ENCODE results near the gene SP100. TPM values are rescaled to one million over a fixed set of nuclear protein-coding genes. Genes with fewer than 3 reads are reported as not detected.

Gene SP100
- total RNA-seq, 4 donors from 2014 or later: 65.9 to 197 (median 123) TPM

GRCh38 chr2:230443541-230443940 lies 27.5 kb downstream of the SP100 start:
- H3K4me3 ChIP-seq: no peak overlapping the region
- TF ChIP-seq POLR2A (IDR thresholded peaks at IDR 0.05): no peak
- TF ChIP-seq, protein P1, sequence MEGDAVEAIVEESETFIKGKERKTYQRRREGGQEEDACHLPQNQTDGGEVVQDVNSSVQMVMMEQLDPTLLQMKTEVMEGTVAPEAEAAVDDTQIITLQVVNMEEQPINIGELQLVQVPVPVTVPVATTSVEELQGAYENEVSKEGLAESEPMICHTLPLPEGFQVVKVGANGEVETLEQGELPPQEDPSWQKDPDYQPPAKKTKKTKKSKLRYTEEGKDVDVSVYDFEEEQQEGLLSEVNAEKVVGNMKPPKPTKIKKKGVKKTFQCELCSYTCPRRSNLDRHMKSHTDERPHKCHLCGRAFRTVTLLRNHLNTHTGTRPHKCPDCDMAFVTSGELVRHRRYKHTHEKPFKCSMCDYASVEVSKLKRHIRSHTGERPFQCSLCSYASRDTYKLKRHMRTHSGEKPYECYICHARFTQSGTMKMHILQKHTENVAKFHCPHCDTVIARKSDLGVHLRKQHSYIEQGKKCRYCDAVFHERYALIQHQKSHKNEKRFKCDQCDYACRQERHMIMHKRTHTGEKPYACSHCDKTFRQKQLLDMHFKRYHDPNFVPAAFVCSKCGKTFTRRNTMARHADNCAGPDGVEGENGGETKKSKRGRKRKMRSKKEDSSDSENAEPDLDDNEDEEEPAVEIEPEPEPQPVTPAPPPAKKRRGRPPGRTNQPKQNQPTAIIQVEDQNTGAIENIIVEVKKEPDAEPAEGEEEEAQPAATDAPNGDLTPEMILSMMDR (IDR thresholded peaks at IDR 0.05): no peak
- intact Hi-C loops (cut with DNase I; ENCODE audit: low total_unique reads): no loop called here
- no peaks in the 10 kb centered on the region for H3K9me3 ChIP-seq
- peaks cover 0 to 3% of the 10 kb centered on the region in 2 donors for H3K4me1 ChIP-seq
- no peak overlapping the region for H3K27ac ChIP-seq
- DNase-seq: no peak
- H3K36me3 ChIP-seq: no peaks in the 10 kb centered on the region
- H3K27me3 ChIP-seq: no peaks in the 10 kb centered on the region

GRCh38 chr2:230444832-230445231 lies 28.8 kb downstream of the SP100 start:
- no peak for DNase-seq
- Histone ChIP-seq H3K27ac (no peak overlapping the region), H3K4me3 (no peak overlapping the region), H3K9me3 (no peaks in the 10 kb centered on the region), H3K36me3 (no peaks in the 10 kb centered on the region), H3K27me3 (no peaks in the 10 kb centered on the region), H3K4me1 (peaks cover 0 to 3% of the 10 kb centered on the region in 2 donors)
- intact Hi-C loops (cut with DNase I; ENCODE audit: low total_unique reads): no loop called here
- TF ChIP-seq POLR2A (IDR thresholded peaks at IDR 0.05): no peak
- TF ChIP-seq, protein P1 (IDR thresholded peaks at IDR 0.05): no peak

- Histone ChIP-seq H3K4me3 (no peak overlapping the region), H3K4me1 (peaks cover 0 to under 1% of the 10 kb centered on the region in 2 donors), H3K9me3 (no peaks in the 10 kb centered on the region), H3K27me3 (no peaks in the 10 kb centered on the region), H3K27ac (no peak overlapping the region), H3K36me3 (no peaks in the 10 kb centered on the region)
- no peak for TF ChIP-seq POLR2A (IDR thresholded peaks at IDR 0.05)
- TF ChIP-seq, protein P1 (IDR thresholded peaks at IDR 0.05): no peak
- DNase-seq: no peak
- intact Hi-C loops (cut with DNase I; ENCODE audit: low total_unique reads): no loop called here
Measured at GRCh38 chr2:230447036-230447435, 31.0 kb downstream of the SP100 start.

DNA sequence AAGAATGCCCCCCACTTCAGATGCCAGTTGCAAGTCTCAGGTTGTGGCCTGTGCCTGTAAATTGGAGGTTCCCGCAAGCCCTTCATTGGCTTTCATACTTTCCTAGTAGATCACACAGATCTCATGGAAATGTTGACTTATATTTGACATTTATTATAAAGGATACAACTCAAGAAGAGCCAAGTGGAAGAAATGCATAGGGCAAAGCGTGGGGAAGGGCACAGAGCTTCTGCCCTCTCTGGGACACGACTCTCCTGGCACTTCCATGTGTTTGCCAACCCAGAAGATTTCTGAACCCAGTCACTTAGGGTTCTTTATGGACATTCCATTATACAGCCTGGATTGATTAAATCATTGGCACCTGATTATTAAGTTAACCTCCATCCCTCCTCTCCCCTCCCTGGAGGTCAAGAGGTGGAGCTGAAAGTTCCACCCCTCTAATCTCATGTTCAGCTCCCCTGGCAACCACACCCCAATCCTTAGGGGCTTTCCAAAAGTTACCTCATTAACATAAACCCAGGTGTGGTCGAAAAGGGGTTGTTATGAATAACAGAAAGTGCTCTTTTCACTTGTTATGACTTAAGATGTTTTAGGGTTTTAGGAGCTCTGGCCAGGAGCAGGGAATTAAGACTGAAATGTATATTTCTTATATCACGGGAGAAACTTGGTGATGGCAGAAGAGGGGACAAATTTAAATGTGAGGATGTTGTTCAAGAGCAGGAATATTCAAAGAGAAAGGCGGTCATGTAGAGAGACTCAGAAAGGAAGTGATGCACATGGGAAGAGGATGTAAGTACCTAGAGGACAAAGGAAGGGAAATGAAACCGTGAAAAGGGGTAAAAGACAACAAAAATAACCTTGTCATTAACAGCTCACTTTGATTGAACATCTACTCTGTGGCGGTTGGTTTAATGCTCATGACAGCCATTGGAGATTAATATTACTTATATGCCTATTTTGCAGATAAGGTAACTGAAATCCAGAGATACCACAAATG lies 31.8 kb downstream of the SP100 start:
- no peak for DNase-seq
- H3K27ac ChIP-seq: no peak overlapping the region
- intact Hi-C loops (cut with DNase I; ENCODE audit: low total_unique reads): no loop called here
- H3K27me3 ChIP-seq: no peaks in the 10 kb centered on the region
- no peak overlapping the region for H3K4me3 ChIP-seq
- H3K4me1 ChIP-seq: no peaks in the 10 kb centered on the region
- no peaks in the 10 kb centered on the region for H3K36me3 ChIP-seq
- no peaks in the 10 kb centered on the region for H3K9me3 ChIP-seq
- no peak for TF ChIP-seq POLR2A (IDR thresholded peaks at IDR 0.05)
- TF ChIP-seq, protein P1 (IDR thresholded peaks at IDR 0.05): no peak

DNA sequence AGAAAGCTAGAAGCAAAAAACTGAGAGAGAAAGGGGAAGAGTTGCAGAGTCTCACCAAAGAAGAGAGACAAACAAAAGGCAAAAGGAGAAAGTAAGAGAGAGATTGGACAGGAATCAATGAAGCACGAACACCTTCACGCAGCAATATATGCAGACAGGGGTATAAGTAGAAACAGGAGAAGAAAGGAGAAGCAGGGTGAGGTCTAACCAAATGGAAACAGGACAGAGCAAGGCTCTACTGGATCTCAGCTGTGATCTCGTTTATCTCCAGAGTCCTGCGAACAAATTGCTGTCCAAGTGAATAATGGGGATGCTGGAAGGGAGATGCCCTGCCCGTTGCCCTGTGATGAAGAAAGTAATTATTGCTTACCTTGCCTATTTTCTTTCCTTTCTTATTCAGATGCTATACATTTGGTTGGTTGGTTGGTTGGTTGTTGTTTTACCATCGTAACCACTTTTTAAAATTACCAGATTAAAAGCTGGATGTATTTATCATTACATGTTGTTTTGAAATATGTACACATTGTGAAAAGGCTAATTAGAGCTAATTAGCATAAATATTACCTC lies 34.0 kb downstream of the SP100 start:
- TF ChIP-seq POLR2A (IDR thresholded peaks at IDR 0.05): no peak
- TF ChIP-seq, protein P1 (IDR thresholded peaks at IDR 0.05): no peak
- Histone ChIP-seq H3K4me3 (no peak overlapping the region), H3K9me3 (no peaks in the 10 kb centered on the region), H3K27me3 (no peaks in the 10 kb centered on the region), H3K36me3 (no peaks in the 10 kb centered on the region), H3K4me1 (no peaks in the 10 kb centered on the region), H3K27ac (no peak overlapping the region)
- intact Hi-C loops (cut with DNase I; ENCODE audit: low total_unique reads): no loop called here
- no peak for DNase-seq

All from uterus (tissue), 4 donors.